GM18505 (cell line): Measurements from ENCODE around the gene UBE3C.

Experiments
- ATAC-seq: cut with Tn5 transposase; IDR thresholded peaks from one replicate; pipeline ENCODE4 v1.9.1; 2021; ENCODE audit not compliant: unreplicated experiment
- POLR2A ChIP-seq: IDR thresholded peaks from 4 replicates; pipeline ENCODE4 v1.6.1; 2011; ENCODE audit warnings: borderline replicate concordance; ENCODE audit not compliant: insufficient read depth, insufficient read length; ENCODE audit errors: extremely low read depth

The UBE3C gene

DNA sequence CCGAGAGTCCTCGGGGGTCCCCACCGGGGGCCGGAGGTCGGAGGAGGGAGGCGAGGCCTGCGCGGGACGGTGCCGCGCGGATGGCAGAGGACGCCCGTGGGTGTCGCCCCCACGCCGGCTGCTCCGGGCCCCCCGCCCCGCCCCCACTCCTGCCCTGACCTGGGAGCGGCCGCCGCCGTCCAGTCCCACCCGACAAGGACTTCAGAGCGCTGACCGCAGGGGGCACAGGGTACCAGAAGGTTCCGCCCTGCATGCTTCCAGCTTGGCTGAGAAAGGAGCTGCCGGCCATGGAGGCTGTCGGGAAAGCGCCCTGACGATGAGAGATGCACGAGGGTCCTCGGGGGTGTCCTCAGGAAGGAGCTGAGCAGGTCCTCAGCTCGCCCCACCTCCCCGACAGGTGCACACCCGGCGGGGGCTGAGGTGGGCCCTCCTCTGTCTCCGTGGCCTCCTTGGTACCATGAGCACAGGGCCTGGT lies 141.1 kb downstream of the UBE3C start:
- ATAC-seq = no peak
- no peak for TF ChIP-seq POLR2A

DNA sequence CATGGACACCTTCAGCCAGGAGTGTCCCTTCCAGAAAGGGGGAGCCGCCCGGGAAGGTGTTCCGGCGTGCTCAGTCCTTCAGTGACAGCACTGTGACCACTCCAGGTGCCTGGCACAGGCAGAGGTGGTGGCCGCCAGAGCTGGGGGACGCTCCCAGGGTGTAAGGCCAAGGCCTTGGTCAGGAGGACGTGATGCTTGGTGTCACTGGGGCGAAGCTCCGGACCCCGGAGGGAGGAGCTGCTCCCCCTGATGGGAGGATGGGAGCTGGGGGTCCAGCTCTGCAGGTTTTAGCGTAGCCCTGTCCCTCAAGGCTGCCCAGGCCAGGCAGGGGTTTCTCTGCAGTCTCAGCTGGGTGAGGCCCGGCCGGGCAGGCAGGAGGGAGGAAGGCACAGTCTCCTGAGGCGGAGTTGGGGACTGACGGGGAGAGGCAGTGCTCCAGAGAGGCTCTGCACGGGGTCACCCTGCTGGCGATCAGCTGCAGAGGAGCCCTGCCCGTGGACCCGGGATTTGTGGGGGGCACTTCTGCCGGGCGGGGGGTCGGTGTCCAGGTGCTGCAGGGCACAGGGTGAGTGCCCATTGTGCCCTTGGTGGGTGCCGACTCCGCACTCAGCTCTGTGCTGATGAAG lies 141.6 kb downstream of the UBE3C start:
- ATAC-seq = no peak
- TF ChIP-seq POLR2A = no peak

DNA sequence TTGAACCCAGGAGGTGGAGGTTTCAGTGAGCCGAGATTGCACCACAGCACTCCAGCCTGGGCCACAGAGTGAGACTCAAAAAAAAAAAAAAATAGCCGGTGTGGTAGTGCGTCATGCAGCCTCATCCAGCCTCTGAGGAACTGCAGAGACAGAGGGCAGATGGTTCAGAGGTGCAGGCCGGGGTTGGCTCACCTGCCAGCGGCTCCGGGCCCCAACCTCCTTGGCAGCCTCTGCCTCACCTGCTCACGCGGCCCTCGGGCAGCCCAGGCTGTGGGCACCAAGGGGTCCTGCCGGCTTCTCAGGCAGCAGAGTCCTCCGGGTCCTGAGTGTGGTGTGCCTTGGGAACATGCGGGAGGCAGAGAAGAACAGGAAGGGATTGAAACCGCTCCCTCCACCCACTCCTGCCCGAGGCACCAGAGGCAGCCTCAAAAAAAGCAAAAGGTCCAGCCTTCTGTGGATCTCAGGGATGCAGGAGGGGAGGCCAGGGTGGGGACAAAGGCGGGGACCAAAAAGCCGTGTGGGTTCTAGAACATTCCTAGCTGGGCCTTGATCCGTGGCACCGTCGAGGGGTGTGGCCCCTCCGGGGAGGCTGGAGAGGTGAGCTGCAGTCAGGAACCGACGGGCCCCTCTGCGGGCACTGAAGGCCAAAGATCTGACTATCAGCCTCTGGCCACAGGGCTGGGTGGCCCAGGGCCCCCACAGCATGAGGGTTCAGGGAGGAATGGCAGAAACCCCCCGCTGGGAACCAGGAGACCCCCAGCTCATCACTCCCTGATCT lies 142.7 kb downstream of the UBE3C start:
- TF ChIP-seq POLR2A = no peak
- ATAC-seq = no peak

DNA sequence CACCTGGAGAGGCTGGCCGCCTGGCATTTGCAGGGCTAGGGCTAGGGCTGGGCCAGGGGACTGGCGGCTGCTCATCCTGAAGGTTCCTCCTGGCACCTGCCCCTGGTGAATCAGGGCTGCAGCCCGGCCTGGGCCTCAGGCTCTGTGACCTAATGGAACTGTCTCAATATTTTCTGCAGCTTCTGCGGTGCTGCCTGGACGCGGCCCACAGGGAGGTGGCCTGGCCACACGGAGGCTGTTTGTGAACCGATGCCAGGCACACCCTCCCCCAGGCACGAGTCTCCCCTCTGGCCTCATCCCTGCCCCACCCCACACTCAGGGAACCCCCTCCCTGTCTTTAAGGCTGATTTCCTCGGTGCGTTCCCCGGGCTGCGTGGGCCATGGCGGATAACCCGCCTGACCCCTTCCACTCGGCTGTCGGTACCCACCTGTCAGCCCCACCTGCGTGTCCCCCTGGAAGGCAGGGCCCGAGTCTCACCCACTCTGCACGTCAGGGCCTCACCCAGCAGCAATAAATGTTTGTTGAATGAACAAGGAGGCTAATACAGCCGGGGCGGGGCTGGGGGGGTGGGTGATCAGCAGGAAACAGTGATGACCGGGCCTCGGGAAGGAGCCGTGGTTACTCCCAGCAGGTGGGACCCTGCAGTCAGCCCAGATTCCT lies 143.5 kb downstream of the UBE3C start:
- no peak for TF ChIP-seq POLR2A
- no peak for ATAC-seq

DNA sequence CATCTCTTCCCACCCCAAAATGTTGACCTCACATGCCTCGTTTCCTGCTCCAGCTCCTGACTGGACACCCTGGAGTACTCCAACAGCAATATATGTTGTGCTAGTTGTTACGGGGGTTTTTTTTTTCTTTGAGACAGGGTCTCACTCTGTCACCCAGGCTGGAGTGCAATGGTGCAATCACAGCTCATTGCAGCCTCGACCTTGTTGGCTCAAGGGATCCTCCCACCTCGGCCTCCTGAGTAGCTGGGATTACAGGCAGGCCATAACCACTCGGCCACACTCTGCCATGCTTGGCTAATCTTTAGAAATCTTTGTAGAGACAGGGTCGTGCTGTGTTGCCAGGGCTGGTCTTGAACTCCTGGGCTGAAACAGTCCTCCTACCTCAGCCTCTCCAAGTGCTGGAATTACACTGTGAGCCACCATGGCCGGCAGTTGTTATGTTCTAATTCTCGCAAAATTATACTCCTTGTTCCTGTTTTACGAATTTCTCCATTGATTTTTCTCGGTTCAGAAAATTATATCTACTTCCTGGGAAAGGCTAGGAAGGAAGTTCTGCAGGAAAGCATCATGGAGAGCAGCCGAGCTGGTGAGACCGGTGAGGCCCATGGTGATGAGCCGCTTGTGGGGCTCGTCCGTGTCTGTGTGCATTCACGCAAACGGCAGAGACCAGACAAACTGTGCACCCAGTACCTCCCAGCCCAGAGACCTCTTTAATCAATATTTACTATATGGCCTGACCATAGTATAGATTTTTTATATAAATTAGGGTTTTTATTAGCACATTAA lies 145.7 kb downstream of the UBE3C start:
- ATAC-seq = no peak
- TF ChIP-seq POLR2A = no peak

DNA sequence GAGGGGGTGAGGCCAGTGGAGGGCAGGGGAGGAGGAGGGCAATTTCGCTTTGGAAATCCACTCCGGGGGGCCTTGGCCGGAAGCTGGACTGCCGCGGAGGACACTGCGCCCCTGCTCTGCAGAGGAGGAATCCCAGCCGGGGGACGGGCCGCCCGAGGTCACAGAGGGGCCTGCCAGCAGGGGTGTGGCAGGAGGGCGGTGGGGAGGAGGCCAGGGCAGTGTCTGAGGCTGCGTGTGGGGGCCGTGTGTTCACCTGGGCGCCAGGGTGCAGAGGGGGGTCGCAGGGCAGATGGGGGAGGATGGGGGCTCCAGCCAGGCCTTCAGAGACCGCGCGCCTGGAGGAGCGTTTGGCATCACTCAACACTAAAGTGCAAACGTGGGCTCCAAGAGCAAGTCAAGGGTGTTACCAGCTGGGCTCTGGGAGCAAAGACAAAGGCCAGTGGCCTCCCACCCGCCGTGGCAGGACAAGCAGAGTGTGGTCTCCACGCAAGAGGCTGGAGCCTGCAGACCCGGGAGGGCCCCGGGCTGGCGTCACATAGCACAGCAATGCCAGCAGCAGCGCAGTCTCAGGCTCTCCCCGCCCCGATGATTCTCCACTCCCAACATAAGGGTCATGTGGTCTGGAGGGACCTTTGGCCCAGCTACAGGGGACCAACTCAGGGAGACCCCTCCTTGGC lies 152.8 kb downstream of the UBE3C start:
- ATAC-seq = no peak
- no peak for TF ChIP-seq POLR2A

DNA sequence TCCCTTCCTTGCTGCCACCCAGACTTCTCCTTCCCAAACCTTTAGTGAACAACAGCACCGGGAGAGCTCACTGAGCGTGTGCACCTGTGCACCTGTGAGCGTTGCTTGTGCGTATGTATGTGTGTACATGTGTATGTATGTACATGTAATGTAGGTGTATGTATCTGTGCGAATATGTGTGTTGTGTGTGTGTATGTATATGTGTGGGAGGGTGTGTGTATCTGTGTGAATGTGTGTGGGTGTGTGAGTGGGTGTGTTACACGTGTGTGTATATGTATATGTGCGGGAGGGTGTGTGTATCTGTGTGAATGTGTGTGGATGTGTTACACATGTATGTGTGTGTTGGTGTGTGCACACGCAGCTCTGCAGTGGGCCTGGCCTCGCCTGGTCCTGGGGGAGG lies 153.5 kb downstream of the UBE3C start:
- ATAC-seq = no peak
- no peak for TF ChIP-seq POLR2A

DNA sequence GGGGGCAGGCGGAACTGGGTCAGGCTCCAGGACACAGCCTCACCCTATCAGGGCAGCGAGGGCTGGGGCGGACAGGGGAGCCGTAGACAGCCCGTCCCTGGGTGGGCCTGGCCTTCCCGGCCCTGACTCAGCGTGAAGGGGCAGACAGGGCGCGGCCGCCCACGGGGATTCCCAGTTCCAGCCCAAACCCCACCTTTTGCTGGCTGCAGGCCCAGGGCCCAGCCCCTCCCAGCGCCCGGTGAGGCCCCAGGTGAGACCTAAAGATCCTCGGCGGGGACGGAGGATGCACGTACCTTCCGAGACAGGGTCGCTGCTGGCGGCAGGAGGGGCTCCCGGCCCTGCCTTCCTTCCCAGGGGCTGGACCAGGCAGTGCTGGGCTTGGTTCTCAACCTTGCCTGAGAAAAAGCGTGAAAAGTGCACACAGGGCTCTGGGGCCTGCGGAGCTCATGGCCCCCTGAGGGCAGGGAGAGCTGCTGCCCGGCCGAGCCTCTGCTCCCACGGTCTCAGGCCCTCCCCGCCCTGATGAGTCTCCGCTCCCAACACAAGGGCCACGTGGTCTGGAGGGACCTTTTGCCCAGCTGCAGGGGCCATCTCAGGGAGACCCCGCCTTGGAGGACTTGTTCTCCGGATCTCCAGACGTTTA lies 154.2 kb downstream of the UBE3C start:
- TF ChIP-seq POLR2A = no peak
- ATAC-seq = no peak

DNA sequence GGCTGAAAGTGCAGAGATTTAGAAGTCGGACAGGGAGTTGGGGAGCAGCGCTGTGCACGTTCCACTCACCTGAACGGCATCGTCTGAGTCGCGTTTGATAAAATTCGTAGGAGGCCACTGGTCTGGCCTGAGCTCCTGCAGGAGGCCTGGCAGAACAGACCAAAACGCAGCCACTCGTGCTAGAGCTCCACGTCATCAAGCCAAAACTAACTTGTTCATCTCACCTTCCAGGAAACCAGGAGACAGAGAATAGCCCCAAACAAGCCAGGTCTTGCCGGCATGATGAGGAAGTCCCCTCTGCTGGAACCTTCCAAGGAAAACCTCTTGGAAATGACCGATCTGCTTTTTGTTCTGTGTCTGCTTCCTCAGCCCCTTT lies 154.7 kb downstream of the UBE3C start:
- no peak for TF ChIP-seq POLR2A
- no peak for ATAC-seq

DNA sequence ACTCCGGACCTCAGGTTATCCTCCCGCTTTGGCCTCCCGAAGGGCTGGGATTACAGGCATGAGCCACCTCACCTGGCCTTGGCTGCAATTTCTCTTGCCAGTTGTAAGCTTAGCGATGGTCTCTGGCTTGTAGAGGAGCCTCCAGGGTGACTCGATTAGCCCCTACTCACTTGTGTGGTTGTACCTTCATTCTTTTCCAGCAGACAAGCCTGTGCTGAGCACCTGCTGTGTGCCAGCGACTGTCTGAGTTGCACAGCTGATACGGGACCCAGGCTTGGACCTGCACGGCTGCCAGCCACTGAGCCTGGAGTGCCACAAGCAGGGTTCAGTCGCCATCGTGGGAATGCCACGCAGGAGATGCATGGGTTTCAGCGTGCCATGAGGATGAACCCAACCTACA lies 156.0 kb downstream of the UBE3C start:
- ATAC-seq = no peak
- no peak for TF ChIP-seq POLR2A

DNA sequence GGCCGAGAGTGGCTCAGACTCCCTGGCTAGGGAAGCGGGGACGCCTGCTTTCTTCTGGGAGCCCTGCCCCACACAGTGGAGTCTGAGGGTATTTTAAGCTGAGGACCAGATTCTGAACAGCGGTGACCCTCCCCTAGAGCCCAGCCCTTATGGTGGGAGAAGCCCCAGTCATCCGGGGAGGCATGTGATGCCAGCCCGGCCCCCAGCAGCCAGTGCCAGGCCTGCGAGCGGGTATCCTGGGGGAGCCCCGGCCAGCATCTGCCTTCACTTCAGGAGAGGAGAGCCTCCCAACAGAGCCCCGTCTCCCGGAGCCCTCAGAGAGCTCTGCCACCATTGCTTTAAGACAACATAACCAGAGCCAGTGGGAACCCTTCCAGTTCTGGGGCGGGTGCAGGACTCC lies 156.6 kb downstream of the UBE3C start:
- TF ChIP-seq POLR2A = no peak
- no peak for ATAC-seq

DNA sequence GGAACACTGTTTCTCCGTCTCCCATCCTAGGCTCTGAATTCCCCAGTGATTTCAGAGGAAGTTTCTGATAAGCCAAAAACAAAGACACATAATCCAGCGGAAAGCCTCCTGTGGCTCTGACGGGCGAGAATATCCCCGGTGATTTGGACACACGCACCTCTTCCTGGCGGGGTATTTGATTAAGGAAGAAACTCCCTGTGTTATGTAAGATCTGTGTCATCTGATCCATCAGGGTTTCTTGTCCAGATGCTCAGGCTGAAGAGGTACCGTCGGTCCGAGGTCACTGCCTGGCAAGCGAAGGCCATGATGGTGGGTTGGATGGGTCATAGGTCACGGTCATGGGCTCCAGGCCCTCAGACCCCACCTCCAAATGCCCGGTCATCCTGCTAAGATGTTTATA lies 158.5 kb downstream of the UBE3C start:
- ATAC-seq = no peak
- no peak for TF ChIP-seq POLR2A
